Measurements from ENCODE around the gene PSMB10.

GRCh38 chr16:67944690-67945391 is 8.2 kb upstream of the PSMB10 start:
- TF ChIP-seq CTCF (IDR thresholded peaks at IDR 0.05) = no peak
- no peak for TF ChIP-seq POLR2A (IDR thresholded peaks at IDR 0.05)
